Amniotic epithelial cell (primary cell): ENCODE measurements around the gene SPEG.

Experiments
- DNase-seq: peaks from one replicate; pipeline ENCODE4 v3.0.0-alpha.2; 2010; ENCODE audit warnings: low read depth

Gene SPEG

DNA sequence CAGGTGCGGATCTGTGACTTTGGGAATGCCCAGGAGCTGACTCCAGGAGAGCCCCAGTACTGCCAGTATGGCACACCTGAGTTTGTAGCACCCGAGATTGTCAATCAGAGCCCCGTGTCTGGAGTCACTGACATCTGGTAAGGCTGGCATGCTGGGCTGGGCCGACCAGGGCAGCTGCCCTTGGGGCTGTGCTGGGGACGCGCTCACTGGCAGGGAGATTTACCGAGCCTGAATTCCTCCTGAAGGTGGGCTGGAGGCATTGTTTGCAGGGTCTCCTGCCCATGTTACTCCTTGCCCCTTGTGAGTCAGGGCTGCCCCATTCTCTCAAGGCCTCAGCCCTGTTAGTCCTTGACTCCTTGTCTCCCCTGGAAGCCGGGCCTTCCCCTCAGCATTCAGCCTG, 45.4 kb downstream of the SPEG start:
- no peak for DNase-seq

DNA sequence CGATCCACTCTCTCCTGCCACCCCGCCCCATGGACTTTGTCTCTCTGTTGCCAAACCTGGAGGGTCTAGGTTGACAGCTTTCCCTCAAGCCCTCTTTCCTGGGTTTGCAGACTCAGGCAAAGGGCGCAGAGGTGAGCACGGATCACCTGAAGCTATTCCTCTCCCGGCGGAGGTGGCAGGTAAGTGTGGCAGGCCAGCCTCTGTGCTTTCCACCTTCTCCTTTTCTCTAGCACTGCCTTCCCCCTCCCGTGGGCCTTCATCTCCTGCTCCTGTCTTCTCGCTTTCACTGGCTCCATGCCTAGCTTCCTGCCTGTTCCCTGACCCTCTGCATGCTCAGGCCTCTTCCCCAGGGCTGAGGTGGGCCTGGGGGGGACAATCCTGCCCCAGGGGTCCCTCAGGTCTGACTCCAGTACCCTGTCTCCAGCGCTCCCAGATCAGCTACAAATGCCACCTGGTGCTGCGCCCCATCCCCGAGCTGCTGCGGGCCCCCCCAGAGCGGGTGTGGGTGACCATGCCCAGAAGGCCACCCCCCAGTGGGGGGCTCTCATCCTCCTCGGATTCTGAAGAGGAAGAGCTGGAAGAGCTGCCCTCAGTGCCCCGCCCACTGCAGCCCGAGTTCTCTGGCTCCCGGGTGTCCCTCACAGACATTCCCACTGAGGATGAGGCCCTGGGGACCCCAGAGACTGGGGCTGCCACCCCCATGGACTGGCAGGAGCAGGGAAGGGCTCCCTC, 48.2 kb downstream of the SPEG start:
- no peak for DNase-seq

DNA sequence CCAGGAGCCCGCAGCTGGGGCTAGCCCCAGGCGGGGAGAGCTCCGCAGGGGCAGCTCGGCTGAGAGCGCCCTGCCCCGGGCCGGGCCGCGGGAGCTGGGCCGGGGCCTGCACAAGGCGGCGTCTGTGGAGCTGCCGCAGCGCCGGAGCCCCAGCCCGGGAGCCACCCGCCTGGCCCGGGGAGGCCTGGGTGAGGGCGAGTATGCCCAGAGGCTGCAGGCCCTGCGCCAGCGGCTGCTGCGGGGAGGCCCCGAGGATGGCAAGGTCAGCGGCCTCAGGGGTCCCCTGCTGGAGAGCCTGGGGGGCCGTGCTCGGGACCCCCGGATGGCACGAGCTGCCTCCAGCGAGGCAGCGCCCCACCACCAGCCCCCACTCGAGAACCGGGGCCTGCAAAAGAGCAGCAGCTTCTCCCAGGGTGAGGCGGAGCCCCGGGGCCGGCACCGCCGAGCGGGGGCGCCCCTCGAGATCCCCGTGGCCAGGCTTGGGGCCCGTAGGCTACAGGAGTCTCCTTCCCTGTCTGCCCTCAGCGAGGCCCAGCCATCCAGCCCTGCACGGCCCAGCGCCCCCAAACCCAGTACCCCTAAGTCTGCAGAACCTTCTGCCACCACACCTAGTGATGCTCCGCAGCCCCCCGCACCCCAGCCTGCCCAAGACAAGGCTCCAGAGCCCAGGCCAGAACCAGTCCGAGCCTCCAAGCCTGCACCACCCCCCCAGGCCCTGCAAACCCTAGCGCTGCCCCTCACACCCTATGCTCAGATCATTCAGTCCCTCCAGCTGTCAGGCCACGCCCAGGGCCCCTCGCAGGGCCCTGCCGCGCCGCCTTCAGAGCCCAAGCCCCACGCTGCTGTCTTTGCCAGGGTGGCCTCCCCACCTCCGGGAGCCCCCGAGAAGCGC, 49.1 kb downstream of the SPEG start:
- DNase-seq: no peak

DNA sequence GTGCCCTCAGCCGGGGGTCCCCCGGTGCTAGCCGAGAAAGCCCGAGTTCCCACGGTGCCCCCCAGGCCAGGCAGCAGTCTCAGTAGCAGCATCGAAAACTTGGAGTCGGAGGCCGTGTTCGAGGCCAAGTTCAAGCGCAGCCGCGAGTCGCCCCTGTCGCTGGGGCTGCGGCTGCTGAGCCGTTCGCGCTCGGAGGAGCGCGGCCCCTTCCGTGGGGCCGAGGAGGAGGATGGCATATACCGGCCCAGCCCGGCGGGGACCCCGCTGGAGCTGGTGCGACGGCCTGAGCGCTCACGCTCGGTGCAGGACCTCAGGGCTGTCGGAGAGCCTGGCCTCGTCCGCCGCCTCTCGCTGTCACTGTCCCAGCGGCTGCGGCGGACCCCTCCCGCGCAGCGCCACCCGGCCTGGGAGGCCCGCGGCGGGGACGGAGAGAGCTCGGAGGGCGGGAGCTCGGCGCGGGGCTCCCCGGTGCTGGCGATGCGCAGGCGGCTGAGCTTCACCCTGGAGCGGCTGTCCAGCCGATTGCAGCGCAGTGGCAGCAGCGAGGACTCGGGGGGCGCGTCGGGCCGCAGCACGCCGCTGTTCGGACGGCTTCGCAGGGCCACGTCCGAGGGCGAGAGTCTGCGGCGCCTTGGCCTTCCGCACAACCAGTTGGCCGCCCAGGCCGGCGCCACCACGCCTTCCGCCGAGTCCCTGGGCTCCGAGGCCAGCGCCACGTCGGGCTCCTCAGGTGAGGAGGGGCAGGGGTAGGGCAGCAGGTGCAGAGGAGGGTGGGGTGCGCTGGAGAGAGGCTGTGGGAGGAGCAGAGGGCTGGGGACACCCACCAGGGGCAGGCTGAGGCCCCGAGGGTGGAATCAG, 49.9 kb downstream of the SPEG start:
- DNase-seq: no peak

DNA sequence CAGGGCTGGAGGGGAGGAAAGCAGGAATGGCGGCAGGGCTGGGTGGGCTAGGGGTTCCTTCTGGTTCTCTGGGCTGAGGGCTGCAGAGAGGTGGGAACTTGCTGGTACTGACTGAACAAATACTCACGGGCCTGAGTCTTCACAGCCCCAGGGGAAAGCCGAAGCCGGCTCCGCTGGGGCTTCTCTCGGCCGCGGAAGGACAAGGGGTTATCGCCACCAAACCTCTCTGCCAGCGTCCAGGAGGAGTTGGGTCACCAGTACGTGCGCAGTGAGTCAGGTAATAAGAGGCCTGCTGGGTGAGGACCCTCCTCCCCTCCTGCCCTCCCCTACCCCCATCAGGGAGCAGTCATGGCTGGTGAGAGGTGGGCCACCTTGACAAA, 50.5 kb downstream of the SPEG start:
- DNase-seq: no peak

DNA sequence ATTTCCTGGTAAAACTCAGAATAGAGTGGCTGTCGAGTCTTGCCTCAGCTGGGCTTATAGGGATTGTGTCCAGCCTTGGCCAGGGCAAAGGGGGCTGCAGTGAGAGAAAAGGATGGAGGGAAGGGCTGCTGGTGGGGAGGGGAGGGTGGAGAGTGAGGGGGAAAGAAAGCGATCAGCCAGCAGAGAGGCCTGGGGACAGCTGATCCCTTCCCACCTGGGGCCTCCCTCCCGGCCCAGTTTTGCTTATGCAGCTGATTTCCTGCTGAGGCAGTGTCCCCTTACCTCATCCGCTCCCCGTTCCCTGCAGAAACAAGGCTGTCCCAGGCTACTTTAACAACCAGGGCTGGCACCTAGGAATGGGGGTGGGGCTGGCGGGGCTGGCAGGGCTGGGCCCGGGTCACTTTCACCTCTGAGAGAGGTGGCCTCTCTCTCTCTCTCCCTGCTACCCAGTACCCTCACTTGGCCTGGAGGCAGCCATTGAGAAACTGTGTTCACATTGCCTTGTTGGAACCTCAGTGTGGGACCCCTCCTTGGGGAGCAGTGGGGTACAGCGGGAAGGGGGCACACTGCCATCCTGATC, 51.8 kb downstream of the SPEG start:
- DNase-seq: no peak

DNA sequence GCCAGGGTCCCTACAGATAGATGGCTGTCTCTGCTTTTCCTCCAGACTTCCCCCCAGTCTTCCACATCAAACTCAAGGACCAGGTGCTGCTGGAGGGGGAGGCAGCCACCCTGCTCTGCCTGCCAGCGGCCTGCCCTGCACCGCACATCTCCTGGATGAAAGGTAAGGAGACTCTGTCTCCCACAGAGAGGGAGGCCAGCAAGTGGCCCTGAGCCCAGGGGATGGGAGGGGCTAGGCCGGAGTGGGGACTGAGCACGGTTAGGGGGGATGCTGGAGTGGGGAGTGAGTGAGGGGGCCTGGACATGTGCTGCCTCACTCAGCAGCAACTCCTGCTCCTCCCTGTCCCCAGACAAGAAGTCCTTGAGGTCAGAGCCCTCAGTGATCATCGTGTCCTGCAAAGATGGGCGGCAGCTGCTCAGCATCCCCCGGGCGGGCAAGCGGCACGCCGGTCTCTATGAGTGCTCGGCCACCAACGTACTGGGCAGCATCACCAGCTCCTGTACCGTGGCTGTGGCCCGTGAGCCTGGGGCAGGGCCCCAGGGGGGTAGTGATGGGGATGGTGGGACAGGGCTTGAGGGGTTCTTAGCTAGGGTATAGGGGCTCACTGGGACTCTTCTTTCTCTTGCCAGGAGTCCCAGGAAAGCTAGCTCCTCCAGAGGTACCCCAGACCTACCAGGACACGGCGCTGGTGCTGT, 53.7 kb downstream of the SPEG start:
- no peak for DNase-seq

DNA sequence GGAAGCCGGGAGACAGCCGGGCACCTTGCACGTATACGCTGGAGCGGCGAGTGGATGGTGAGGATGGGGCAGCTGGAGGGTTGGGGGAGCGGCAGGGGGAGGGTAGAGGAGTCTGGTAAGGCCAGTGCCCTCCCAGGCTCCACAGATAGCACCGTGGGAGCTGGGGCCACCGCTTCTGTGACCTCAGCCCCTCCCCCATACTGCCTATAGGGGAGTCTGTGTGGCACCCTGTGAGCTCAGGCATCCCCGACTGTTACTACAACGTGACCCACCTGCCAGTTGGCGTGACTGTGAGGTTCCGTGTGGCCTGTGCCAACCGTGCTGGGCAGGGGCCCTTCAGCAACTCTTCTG, 54.2 kb downstream of the SPEG start:
- DNase-seq: no peak

DNA sequence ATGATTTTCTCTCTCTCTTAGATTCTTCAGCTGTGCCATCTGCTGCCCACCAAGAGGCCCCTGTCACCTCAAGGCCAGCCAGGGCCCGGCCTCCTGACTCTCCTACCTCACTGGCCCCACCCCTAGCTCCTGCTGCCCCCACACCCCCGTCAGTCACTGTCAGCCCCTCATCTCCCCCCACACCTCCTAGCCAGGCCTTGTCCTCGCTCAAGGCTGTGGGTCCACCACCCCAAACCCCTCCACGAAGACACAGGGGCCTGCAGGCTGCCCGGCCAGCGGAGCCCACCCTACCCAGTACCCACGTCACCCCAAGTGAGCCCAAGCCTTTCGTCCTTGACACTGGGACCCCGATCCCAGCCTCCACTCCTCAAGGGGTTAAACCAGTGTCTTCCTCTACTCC, 54.7 kb downstream of the SPEG start:
- DNase-seq: no peak

DNA sequence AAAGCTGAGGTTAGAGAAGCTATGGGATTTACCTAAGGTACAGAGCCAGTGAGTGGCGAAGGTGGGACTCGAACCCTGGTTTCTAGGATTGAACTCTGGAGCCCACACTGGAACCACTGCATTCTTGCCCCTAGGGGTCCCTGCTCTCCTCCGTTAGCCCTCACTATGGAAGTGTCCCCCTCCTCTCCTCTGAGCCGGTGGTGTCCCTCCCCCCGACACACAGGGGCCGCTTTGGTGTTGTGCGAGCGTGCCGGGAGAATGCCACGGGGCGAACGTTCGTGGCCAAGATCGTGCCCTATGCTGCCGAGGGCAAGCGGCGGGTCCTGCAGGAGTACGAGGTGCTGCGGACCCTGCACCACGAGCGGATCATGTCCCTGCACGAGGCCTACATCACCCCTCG, 55.5 kb downstream of the SPEG start:
- DNase-seq: no peak

DNA sequence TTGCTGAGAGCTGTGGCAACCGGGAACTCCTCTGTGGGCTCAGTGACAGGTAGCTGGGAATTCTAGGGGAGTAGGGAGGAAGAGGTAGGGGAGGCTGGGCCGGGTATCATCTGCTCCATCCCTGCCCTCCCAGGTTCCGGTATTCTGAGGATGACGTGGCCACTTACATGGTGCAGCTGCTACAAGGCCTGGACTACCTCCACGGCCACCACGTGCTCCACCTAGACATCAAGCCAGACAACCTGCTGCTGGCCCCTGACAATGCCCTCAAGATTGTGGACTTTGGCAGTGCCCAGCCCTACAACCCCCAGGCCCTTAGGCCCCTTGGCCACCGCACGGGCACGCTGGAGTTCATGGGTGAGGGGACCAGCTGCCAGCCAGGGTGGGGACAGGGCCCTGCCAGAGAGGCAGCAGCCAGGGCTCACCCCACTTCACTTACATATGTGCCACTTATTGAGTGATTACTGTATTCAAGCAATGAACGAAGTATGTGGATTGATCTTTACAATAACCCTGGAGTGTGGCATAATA, 56.0 kb downstream of the SPEG start:
- no peak for DNase-seq

DNA sequence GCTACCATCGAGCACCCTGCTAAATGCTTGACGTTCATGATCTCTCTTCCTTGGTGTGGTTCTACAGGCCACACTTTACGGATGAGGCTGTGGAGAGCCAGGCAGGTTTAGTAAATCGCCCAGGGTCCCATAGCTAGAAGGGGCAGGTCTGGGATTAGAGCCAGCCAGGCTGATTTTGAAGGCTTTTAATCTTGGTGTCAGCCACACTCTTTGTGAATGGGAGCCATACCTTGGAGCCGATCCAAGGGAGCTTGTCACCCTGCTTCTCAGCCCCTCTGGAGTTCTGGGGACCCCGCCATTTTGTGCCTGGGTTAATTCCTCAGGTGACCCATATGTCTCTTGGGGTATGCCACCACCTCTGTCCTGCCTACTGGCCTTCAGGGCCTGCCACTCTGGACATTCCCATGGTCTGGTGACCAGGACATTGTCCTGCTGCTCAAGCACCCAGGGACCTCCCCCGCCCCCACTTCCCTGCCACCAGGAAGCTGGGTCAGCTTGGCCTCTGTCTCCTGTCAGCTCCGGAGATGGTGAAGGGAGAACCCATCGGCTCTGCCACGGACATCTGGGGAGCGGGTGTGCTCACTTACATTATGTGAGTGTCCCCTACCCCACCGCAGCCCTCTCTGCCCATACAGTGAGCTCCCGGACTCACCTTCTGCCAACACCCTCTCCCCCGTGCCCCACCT, 56.8 kb downstream of the SPEG start:
- no peak for DNase-seq

DNA sequence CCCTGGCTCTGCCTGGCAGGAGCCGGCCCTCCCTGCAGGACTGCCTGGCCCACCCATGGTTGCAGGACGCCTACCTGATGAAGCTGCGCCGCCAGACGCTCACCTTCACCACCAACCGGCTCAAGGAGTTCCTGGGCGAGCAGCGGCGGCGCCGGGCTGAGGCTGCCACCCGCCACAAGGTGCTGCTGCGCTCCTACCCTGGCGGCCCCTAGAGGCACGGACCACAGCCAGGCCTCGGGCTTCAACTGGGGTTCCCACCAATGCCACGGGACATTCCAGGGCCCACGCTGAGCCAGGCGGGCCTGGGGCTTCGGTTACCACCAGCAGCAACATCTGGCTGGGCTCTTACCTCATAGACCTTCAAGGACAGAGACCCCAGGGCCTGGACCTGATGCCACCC, 57.9 kb downstream of the SPEG start:
- no peak for DNase-seq

DNA sequence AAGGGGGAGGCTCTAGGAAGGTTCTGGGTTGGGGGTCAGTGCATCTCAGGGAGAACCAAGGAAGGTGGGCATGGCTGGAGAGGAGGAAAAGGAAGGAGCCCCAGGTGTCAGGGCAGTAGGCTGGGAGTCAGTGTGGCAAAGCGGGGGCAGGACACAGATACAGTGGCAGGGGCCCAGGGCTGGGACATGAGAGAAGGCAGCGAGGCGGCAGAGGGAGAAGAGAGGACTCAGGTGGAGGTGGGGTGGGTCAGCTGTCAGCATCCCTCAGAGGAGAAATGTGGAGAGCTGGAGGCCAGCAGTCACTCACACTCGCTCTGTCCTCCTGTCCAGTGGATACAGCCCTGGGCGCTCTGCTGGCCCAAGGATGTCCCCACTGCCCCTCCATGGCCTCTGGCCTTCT, 58.4 kb downstream of the SPEG start:
- no peak for DNase-seq

DNA sequence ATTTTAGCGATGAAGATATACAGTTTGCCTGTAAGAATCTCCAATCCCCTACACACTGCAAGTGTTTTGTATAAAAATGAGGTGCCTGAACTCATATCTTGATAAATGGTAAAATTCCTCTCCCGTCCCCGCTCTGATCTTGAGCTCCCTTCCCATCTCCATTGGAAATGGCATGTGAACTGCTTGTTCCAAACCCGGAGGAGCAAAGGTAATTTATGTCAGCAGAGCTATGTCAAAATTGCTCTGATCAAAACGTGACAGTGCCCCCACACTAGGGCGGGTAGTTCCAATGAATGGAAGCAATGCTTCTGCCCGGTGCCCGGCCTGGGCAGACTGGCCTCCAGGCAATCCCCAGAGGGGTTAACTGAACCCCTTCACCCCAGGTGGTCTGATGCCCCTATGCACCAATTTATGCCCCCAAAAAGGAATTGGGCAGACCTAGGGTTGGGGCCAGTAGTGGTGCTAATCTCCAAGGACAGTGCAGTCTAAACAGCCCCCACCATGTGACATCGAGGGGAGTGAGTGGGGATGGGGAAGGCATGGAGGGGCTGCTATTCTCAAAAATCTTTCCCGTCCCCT, 60.4 kb downstream of the SPEG start:
- no peak for DNase-seq

DNA sequence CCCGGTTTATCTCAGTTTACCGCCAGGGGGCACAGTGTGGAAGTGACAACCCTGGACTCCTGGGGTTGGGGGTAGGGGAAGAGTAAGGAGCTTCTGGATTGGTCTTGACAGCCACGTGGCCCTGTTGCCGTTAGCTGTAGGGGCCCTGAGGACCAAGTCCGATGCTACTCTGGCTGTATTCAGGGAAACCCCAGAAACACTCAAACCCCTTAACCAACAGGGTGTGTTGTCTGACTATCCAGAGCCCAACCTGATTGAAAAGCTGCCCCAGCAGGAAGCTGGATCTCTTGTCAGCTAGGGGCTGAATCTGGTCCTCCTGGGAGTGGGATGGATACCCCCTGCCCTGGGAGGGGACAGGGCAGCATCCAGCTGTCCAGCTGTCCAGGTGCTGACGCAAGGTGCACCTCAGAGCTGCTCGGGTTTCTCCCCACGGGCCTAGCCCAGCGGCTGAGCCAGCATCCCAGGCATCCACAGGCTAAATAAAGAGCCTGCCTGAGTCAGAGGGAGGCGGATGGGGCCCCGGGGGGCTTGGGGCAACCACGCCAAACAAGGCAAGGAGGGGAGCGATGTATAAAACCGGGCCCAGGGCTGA, 61.0 kb downstream of the SPEG start:
- peak; percentile 75 for DNase-seq

DNA sequence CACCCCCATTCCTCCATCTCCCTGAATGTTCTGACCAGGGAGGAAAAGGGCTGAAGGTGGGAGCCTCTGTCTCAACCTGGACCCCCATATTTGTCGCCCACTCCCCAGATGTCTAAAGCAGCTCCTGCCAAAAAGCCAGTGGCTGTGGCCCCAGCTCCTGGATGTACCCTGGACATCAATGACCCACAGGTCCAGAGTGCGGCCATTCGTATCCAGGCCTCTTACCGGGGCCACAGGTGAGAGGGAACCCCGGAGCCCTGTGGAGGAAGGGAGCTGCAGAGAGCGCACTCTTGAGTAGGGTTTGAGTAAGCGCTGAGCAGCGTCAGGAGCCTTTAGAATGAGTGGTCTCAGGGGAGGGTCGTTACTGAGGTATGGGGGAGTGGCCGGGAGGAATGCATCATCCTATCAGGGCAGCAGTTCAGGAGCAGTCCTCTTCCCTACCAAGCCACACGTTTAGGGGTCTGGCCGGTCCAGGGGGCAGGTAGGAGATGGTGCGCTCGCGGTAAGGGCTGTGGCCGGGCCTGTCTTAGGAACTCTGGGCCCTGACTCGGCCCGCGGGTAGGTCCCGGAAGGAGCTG, 61.7 kb downstream of the SPEG start:
- DNase-seq: no peak

DNA sequence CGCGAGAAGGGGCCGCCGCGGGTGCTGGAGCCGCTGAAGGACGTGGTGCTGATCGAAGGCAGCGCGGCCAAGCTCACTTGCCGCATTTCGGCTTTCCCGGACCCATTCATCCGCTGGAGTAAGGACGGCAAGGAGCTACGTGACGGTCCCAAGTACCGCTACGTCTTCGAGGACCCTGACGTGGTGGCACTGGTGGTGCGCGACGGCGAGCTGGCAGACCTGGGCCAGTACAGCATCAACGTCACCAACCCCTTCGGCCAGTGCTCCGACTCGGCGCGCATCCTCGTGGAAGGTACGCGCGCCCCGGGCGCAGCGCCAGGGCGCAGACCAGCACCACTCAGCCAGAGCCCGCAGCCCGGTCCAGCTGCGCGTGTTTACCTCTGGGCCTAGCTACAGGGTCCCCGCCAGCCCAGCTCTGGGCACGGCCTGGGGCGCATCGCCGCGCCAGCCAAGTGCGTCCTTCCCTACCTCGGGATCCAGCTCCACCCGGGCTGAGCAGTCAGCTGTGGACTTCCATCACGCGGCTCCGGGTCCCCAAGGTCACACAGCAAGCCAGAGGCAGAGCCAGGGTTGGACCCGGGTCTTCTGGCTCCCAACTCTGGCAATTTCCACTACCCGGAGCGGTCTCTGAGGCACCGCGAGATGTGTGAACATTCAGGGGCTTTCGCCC, 62.3 kb downstream of the SPEG start:
- no peak for DNase-seq
